ENCODE results near the gene STARD10.

The STARD10 gene

GRCh38 chr11:72763823-72764222, 30.0 kb downstream of the STARD10 start:
- no peak for DNase-seq (ENCODE audit: low spot score)

- no peak for DNase-seq (ENCODE audit: low spot score)
These were observed 31.1 kb downstream of the STARD10 start for GRCh38 chr11:72762641-72763304.

- no peak for DNase-seq (ENCODE audit: low spot score)
These were observed 33.1 kb downstream of the STARD10 start for GRCh38 chr11:72760539-72761405.

GRCh38 chr11:72759468-72759985, 34.3 kb downstream of the STARD10 start:
- DNase-seq (ENCODE audit: low spot score) = peak; percentile 49

GRCh38 chr11:72758690-72759389, 35.0 kb downstream of the STARD10 start:
- no peak for DNase-seq (ENCODE audit: low spot score)

GRCh38 chr11:72758304-72758689, 35.5 kb downstream of the STARD10 start:
- DNase-seq (ENCODE audit: low spot score) = no peak

GRCh38 chr11:72755713-72756285, 38.0 kb downstream of the STARD10 start:
- DNase-seq (ENCODE audit: low spot score) = no peak

GRCh38 chr11:72754544-72755155, 39.2 kb downstream of the STARD10 start:
- no peak for DNase-seq (ENCODE audit: low spot score)

- DNase-seq (ENCODE audit: low spot score) = no peak
These were observed 39.7 kb downstream of the STARD10 start for GRCh38 chr11:72754149-72754543.

GRCh38 chr11:72753341-72754148, 40.3 kb downstream of the STARD10 start:
- DNase-seq (ENCODE audit: low spot score) = no peak

- peak; percentile 78 for DNase-seq (ENCODE audit: low spot score)
These were observed 41.5 kb downstream of the STARD10 start, which contains the start of gene ARAP1 for GRCh38 chr11:72752088-72752914. TSS of gene ARAP1 (minus strand) at chr11:72752408. CDS start at chr11:72727128, 25,280 bp downstream.

- DNase-seq (ENCODE audit: low spot score) = no peak
These were observed 42.4 kb downstream of the STARD10 start for GRCh38 chr11:72751116-72752087.

- no peak for DNase-seq (ENCODE audit: low spot score)
These were observed 43.2 kb downstream of the STARD10 start for GRCh38 chr11:72750556-72751115.

GRCh38 chr11:72750086-72750485, 43.8 kb downstream of the STARD10 start:
- DNase-seq (ENCODE audit: low spot score) = no peak

- no peak for DNase-seq (ENCODE audit: low spot score)
These were observed 46.5 kb downstream of the STARD10 start for GRCh38 chr11:72747289-72747855.

- DNase-seq (ENCODE audit: low spot score) = no peak
These were observed 47.0 kb downstream of the STARD10 start for GRCh38 chr11:72746821-72747220.

- DNase-seq (ENCODE audit: low spot score) = no peak
These were observed 47.8 kb downstream of the STARD10 start for GRCh38 chr11:72745925-72746550.
